ENCODE results near the gene PFDN1. TPM values are rescaled to one million over a fixed set of nuclear protein-coding genes. Genes with fewer than 3 reads are reported as not detected.

PFDN1 gene
- total and polyA plus RNA-seq, 2 experiments from 2014 or later, result 119 to 256 TPM

DNA sequence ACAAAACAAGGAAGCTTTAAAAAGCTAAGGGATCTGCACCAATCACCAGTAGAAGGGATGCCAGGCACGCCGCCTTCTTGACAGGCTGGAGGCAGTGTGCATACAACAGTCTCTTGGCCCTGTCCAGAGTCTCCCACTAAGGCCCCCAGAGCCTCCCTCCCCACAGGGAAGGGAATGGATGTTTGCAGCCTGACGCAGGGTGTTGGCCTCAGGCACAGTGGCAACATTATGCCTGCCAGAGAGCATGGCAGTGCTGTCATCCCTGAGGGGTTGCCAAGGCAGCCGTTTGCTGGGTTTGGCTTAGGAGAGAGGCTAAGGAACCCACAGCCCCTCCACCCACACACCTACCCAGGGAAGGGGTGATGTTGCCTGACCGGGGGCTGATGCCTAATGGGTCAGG is 38.7 kb upstream of the PFDN1 start:
- TF ChIP-seq, protein P1, sequence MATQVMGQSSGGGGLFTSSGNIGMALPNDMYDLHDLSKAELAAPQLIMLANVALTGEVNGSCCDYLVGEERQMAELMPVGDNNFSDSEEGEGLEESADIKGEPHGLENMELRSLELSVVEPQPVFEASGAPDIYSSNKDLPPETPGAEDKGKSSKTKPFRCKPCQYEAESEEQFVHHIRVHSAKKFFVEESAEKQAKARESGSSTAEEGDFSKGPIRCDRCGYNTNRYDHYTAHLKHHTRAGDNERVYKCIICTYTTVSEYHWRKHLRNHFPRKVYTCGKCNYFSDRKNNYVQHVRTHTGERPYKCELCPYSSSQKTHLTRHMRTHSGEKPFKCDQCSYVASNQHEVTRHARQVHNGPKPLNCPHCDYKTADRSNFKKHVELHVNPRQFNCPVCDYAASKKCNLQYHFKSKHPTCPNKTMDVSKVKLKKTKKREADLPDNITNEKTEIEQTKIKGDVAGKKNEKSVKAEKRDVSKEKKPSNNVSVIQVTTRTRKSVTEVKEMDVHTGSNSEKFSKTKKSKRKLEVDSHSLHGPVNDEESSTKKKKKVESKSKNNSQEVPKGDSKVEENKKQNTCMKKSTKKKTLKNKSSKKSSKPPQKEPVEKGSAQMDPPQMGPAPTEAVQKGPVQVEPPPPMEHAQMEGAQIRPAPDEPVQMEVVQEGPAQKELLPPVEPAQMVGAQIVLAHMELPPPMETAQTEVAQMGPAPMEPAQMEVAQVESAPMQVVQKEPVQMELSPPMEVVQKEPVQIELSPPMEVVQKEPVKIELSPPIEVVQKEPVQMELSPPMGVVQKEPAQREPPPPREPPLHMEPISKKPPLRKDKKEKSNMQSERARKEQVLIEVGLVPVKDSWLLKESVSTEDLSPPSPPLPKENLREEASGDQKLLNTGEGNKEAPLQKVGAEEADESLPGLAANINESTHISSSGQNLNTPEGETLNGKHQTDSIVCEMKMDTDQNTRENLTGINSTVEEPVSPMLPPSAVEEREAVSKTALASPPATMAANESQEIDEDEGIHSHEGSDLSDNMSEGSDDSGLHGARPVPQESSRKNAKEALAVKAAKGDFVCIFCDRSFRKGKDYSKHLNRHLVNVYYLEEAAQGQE (IDR thresholded peaks at IDR 0.05; ENCODE audit: unreplicated experiment), result no peak
- TF ChIP-seq, protein P2, sequence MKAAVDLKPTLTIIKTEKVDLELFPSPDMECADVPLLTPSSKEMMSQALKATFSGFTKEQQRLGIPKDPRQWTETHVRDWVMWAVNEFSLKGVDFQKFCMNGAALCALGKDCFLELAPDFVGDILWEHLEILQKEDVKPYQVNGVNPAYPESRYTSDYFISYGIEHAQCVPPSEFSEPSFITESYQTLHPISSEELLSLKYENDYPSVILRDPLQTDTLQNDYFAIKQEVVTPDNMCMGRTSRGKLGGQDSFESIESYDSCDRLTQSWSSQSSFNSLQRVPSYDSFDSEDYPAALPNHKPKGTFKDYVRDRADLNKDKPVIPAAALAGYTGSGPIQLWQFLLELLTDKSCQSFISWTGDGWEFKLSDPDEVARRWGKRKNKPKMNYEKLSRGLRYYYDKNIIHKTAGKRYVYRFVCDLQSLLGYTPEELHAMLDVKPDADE (IDR thresholded peaks at IDR 0.05), result no peak
- TF ChIP-seq ZNF114 (CRISPR knock-in tag; IDR thresholded peaks at IDR 0.05) (no peak), CREB1 (CRISPR knock-in tag; IDR thresholded peaks at IDR 0.05; ENCODE audit: low read depth) (no peak), EZH2phosphoT487 (IDR thresholded peaks at IDR 0.05; ENCODE audit: unreplicated experiment) (no peak), EZH2 (IDR thresholded peaks at IDR 0.05; ENCODE audit: low read depth, unreplicated experiment) (no peak), NANOG (IDR thresholded peaks at IDR 0.05; ENCODE audit: borderline replicate concordance) (no peak)
- no peaks in the 10 kb centered on the region for H3K79me2 ChIP-seq (replicated peaks; ENCODE audit: insufficient read depth)
- H3K27me3 Mint-ChIP-seq (ENCODE audit: insufficient read depth, low read depth, poor library complexity), result peaks cover 12% of the 10 kb centered on the region
- no peak overlapping the region for H3K27ac ChIP-seq (ENCODE audit: low read depth)
- no peaks in the 10 kb centered on the region; the same call in 1 of the 2 replicates for H4K20me1 ChIP-seq (replicated peaks; ENCODE audit: insufficient read depth)
- H3K4me3 Mint-ChIP-seq, result no peak overlapping the region
- H3K4me1 Mint-ChIP-seq, result peaks cover 14% of the 10 kb centered on the region
- H3K4me3 ChIP-seq, result no peak overlapping the region
- no peaks in the 10 kb centered on the region for H3K9me2 ChIP-seq (ENCODE audit: insufficient read depth)
- no peaks in the 10 kb centered on the region for H3K36me3 ChIP-seq (ENCODE audit: insufficient read depth)
- peaks cover 15% of the 10 kb centered on the region for H3K27me3 ChIP-seq (ENCODE audit: insufficient read depth)
- no peaks in the 10 kb centered on the region; the same call in 2 of the 3 replicates for H3K9me3 Mint-ChIP-seq
- 0 out of 2 replicates have a peak, but pooled peaks cover 3% of the 10 kb centered on the region for H3F3A ChIP-seq (replicated peaks; ENCODE audit: low read depth)
- H3K4me1 ChIP-seq (ENCODE audit: insufficient read depth), result peaks cover 8% of the 10 kb centered on the region
- DNase-seq (ENCODE audit: low spot score) (no peak), ATAC-seq (no peak)
- peaks cover 3% of the 10 kb centered on the region; the same call in 1 of the 3 replicates for H3K36me3 Mint-ChIP-seq (ENCODE audit: low read depth)
- H3K27ac Mint-ChIP-seq, result no peak overlapping the region
- no peak overlapping the region for H3K4me2 ChIP-seq
- H2AFZ ChIP-seq, result no peak overlapping the region

DNA sequence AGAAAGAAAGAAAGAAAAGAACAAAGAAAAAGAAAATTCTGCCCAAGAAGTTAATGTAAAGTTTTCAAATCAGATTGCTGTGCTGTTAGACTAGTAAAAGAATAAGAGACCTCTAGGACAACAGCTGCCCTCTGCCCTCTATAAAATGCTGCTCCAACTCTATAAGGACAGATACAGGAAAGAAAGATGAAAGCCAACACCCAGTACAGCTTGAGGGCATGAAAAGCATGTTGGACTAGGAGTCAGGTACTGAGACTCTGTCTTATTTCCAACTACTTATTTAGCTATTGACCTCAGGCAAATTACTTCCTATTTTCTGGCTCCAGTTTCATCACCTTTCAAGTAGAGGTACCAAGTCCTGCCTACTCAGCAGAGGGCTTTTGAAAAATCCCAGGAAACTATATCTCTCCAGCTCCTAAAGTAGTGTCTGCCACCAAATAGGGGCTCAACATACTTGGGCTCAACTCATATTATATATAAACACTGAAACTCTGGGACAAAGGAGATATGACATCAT is 37.8 kb upstream of the PFDN1 start:
- H3K27me3 Mint-ChIP-seq (ENCODE audit: insufficient read depth, low read depth, poor library complexity), result peaks cover 7% of the 10 kb centered on the region
- Histone ChIP-seq H3K4me1 (ENCODE audit: insufficient read depth) (peaks cover 8% of the 10 kb centered on the region), H3K27ac (ENCODE audit: low read depth) (no peak overlapping the region), H3K9me2 (ENCODE audit: insufficient read depth) (no peaks in the 10 kb centered on the region), H3K36me3 (ENCODE audit: insufficient read depth) (no peaks in the 10 kb centered on the region), H2AFZ (no peak overlapping the region), H3K27me3 (ENCODE audit: insufficient read depth) (peaks cover 13% of the 10 kb centered on the region), H4K20me1 (replicated peaks; ENCODE audit: insufficient read depth) (no peaks in the 10 kb centered on the region; the same call in 1 of the 2 replicates), H3K79me2 (replicated peaks; ENCODE audit: insufficient read depth) (no peaks in the 10 kb centered on the region), H3F3A (replicated peaks; ENCODE audit: low read depth) (no peaks in the 10 kb centered on the region), H3K4me3 (no peak overlapping the region), H3K4me2 (no peak overlapping the region)
- H3K4me3 Mint-ChIP-seq, result no peak overlapping the region
- DNase-seq (ENCODE audit: low spot score), result no peak
- H3K9me3 Mint-ChIP-seq, result no peaks in the 10 kb centered on the region; the same call in 2 of the 3 replicates
- no peak overlapping the region for H3K27ac Mint-ChIP-seq
- ATAC-seq, result no peak
- H3K4me1 Mint-ChIP-seq, result peaks cover 14% of the 10 kb centered on the region
- H3K36me3 Mint-ChIP-seq (ENCODE audit: low read depth), result peaks cover 3% of the 10 kb centered on the region; the same call in 1 of the 3 replicates
- no peak for TF ChIP-seq ZNF331 (CRISPR knock-in tag; IDR thresholded peaks at IDR 0.05; ENCODE audit: low read depth)
- TF ChIP-seq POLR2AphosphoS5 (IDR thresholded peaks at IDR 0.05; ENCODE audit: low read depth), result no peak
- TF ChIP-seq EZH2phosphoT487 (IDR thresholded peaks at IDR 0.05; ENCODE audit: unreplicated experiment), result no peak
- TF ChIP-seq, protein P1 (IDR thresholded peaks at IDR 0.05; ENCODE audit: unreplicated experiment), result no peak
- TF ChIP-seq STAT1 (IDR thresholded peaks at IDR 0.05; ENCODE audit: unreplicated experiment), result no peak
- TF ChIP-seq, protein P2 (IDR thresholded peaks at IDR 0.05), result no peak
- no peak for TF ChIP-seq JUNB (IDR thresholded peaks at IDR 0.05; ENCODE audit: unreplicated experiment)

All from GM23338 (cell line).